Stimulated activated naive B cell treated with anti-CD40 and anti-IgM and Interleukin-4, amounts not matched to agents 10 μg/mL and 1 μg/mL and 100 μg/mL, for 72 hours (primary cell): ENCODE results near the gene NPEPPS.

Experiments
- ATAC-seq, 2 donors: fragments of 150-1000 bp; cut with Tn5 transposase; replicated peaks; 2 replicates each; pipeline ENCODE4 v1.10.0; 2021; ENCODE audit warnings: moderate library complexity in 1 of 2
- DNase-seq: peaks from one replicate; pipeline ENCODE4 v3.0.0; 2021
- H3K27ac Mint-ChIP-seq: one replicate; pipeline ENCODE4 v1.8.0; 2022; ENCODE audit warnings: mild to moderate bottlenecking, mixed read lengths
- H3K27me3 Mint-ChIP-seq, 2 donors: one replicate each; pipeline ENCODE4 v1.8.0; 2022; ENCODE audit warnings: mixed read lengths in 2 of 2
- H3K36me3 Mint-ChIP-seq, 2 donors: one replicate each; pipeline ENCODE4 v1.8.0; 2022; ENCODE audit warnings: mixed read lengths in 2 of 2, mild to moderate bottlenecking in 1 of 2
- H3K4me1 Mint-ChIP-seq, 2 donors: one replicate each; pipeline ENCODE4 v1.8.0; 2022; ENCODE audit warnings: mixed read lengths in 2 of 2, mild to moderate bottlenecking in 1 of 2
- H3K4me3 Mint-ChIP-seq, 2 donors: one replicate each; pipeline ENCODE4 v1.8.0; 2022; ENCODE audit warnings: mild to moderate bottlenecking in 2 of 2, mixed read lengths in 2 of 2, moderate library complexity in 1 of 2
- H3K9me3 Mint-ChIP-seq, 2 donors: one replicate each; pipeline ENCODE4 v1.8.0; 2022; ENCODE audit warnings: mixed read lengths in 2 of 2, mild to moderate bottlenecking in 1 of 2

The NPEPPS gene

GRCh38 chr17:47650525-47651522 is 119.9 kb downstream of the NPEPPS start:
- H3K36me3 Mint-ChIP-seq, result peaks cover 26 to 47% of the 10 kb centered on the region in 2 donors
- H3K4me3 Mint-ChIP-seq, result peak overlapping the region; percentile 93 to 99
- peaks cover 19 to 60% of the 10 kb centered on the region in 2 donors for H3K4me1 Mint-ChIP-seq
- DNase-seq (peak; percentile 96), ATAC-seq (peak; percentile 62 to 68)
- peak overlapping the region; percentile 99 for H3K27ac Mint-ChIP-seq
- H3K9me3 Mint-ChIP-seq, result no peaks in the 10 kb centered on the region
- H3K27me3 Mint-ChIP-seq, result no peaks in the 10 kb centered on the region

- Mint-ChIP-seq H3K36me3 (peaks cover 30 to 53% of the 10 kb centered on the region in 2 donors), H3K27me3 (no peaks in the 10 kb centered on the region), H3K4me1 (peaks cover 22 to 68% of the 10 kb centered on the region in 2 donors), H3K4me3 (peak overlapping the region; percentile 93 to 99), H3K27ac (no peak overlapping the region), H3K9me3 (no peaks in the 10 kb centered on the region)
- DNase-seq (no peak), ATAC-seq (no peak)
These were observed 120.8 kb downstream of the NPEPPS start for GRCh38 chr17:47651704-47652103.

GRCh38 chr17:47652570-47652969 is 121.7 kb downstream of the NPEPPS start:
- ATAC-seq (no peak), DNase-seq (no peak)
- Mint-ChIP-seq H3K36me3 (peaks cover 31 to 57% of the 10 kb centered on the region in 2 donors), H3K4me1 (peaks cover 22 to 69% of the 10 kb centered on the region in 2 donors), H3K27me3 (no peaks in the 10 kb centered on the region), H3K9me3 (no peaks in the 10 kb centered on the region), H3K27ac (peak overlapping the region; percentile 14), H3K4me3 (peak overlapping the region; percentile 25 to 56)

- ATAC-seq (no peak), DNase-seq (no peak)
- Mint-ChIP-seq H3K9me3 (no peaks in the 10 kb centered on the region), H3K36me3 (peaks cover 33 to 62% of the 10 kb centered on the region in 2 donors), H3K27ac (peak overlapping the region; percentile 77), H3K4me3 (peak overlapping the region; percentile 59 to 68), H3K27me3 (no peaks in the 10 kb centered on the region), H3K4me1 (peaks cover 24 to 68% of the 10 kb centered on the region in 2 donors)
These were observed 122.5 kb downstream of the NPEPPS start for GRCh38 chr17:47653442-47653841.

DNA sequence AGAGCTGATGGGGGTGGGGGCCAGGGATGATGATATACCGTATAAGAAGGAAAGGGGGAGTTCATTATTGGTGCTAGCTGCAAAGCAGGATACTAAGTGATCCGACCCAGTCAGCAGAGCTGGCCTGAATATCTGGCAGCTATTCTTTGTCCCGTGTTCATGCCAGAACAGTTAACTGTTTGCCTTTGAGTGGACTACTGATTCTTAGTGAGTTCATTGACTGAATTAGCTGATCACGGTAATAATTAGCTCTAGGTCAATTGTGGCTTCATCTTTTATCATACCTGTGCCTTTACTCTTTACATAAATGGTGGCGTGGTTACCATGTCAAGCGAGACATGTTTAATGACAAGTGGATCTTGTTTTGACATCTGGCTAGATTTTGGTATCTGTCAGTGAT is 124.1 kb downstream of the NPEPPS start:
- Mint-ChIP-seq H3K36me3 (peaks cover 36 to 61% of the 10 kb centered on the region in 2 donors), H3K9me3 (no peaks in the 10 kb centered on the region), H3K4me1 (peaks cover 22 to 67% of the 10 kb centered on the region in 2 donors), H3K27ac (no peak overlapping the region), H3K4me3 (no peak overlapping the region), H3K27me3 (no peaks in the 10 kb centered on the region)
- DNase-seq (no peak), ATAC-seq (no peak)

GRCh38 chr17:47660064-47660492 is 129.2 kb downstream of the NPEPPS start:
- Mint-ChIP-seq H3K27ac (peak overlapping the region; percentile 77), H3K4me3 (peak overlapping the region; percentile 46 to 60), H3K27me3 (no peaks in the 10 kb centered on the region), H3K36me3 (peaks cover 33 to 42% of the 10 kb centered on the region in 2 donors), H3K4me1 (peaks cover 22 to 68% of the 10 kb centered on the region in 2 donors), H3K9me3 (no peaks in the 10 kb centered on the region)
- ATAC-seq (peak; percentile 80 to 85), DNase-seq (no peak)

DNA sequence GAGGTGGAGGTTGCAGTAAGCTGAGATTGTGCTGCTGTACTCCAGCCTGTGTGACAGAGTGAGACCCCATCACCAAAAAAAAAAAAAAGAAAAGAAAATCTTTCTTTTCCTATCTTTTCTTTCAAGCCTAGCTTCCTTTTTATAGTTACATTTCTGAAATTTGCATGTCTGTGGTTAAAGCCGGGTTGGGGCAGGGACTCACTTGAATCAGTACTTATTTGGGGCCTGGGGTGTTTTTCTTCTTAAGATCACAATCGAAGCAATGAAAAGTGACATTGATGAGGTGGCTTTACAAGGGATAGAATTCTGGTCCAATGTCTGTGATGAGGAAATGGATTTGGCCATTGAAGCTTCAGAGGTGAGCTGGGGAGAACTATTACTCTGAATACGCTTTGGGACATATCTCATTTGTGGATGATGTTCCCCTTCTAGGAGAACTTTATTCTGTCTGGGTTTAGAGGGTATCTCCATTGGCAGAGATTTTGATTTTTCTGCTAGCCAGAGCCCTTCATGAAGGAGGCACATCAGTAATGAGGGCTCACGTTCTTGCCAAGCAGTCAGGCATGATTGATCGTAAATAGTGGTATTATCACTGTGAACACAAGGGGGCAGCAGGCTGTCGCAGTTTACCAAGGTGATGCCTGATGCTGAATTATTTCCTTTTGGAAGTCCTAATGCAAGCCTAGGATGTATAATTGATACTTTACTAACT is 133.2 kb downstream of the NPEPPS start:
- no peaks in the 10 kb centered on the region for H3K27me3 Mint-ChIP-seq
- H3K4me3 Mint-ChIP-seq, result peak overlapping the region; percentile 36 to 54
- H3K27ac Mint-ChIP-seq, result peak overlapping the region; percentile 76
- H3K36me3 Mint-ChIP-seq, result peaks cover 28 to 34% of the 10 kb centered on the region in 2 donors
- H3K4me1 Mint-ChIP-seq, result peaks cover 16 to 38% of the 10 kb centered on the region in 2 donors
- DNase-seq (peak; percentile 43), ATAC-seq (peak; percentile 73 to 82)
- no peaks in the 10 kb centered on the region for H3K9me3 Mint-ChIP-seq

DNA sequence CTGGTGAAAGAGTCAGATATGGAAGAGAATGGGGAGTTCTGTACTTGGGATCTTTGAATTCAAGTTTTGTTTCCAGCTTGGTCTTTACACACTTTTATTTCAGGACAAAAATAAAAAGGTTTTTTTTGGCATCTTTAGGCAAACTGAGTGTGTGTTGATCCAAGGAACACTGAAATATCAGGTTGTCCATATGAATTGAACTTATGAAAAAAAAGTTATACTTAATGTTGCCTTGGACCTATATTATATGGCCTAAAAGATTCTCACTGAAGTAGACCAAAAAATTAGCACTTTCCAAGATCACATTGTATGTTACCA is 133.7 kb downstream of the NPEPPS start:
- Mint-ChIP-seq H3K27ac (no peak overlapping the region), H3K9me3 (no peaks in the 10 kb centered on the region), H3K27me3 (no peaks in the 10 kb centered on the region), H3K4me3 (peak overlapping the region in 1 of 2 donors; percentile 54), H3K4me1 (peaks cover 15 to 34% of the 10 kb centered on the region in 2 donors), H3K36me3 (peaks cover 29 to 34% of the 10 kb centered on the region in 2 donors)
- ATAC-seq, result no peak
- DNase-seq, result no peak

DNA sequence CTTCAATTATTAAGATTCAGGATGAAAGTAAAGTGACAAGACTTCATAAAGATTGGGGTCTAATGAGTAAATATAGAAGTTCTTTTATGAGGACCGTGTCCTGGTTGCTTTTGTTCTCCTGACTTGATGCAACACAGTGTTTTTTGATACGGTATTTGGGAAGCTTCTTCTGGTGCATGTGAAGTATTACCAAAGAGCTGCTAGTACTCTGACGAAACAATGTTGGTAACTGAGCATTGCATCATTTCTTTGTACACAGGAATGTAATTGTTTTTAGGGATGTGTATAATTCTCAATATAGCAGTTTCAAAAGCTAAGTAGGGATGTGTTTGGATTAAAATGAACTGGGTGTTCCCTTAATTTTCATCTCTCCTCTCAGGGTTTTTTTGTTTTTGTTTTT is 134.7 kb downstream of the NPEPPS start:
- Mint-ChIP-seq H3K4me3 (no peak overlapping the region), H3K4me1 (peaks cover 17 to 32% of the 10 kb centered on the region in 2 donors), H3K27me3 (no peaks in the 10 kb centered on the region), H3K36me3 (peaks cover 37 to 40% of the 10 kb centered on the region in 2 donors), H3K9me3 (no peaks in the 10 kb centered on the region), H3K27ac (no peak overlapping the region)
- ATAC-seq, result no peak
- no peak for DNase-seq

GRCh38 chr17:47669081-47669480 is 138.2 kb downstream of the NPEPPS start:
- peaks cover 10 to 13% of the 10 kb centered on the region in 2 donors for H3K4me1 Mint-ChIP-seq
- H3K27me3 Mint-ChIP-seq, result no peaks in the 10 kb centered on the region
- ATAC-seq (no peak), DNase-seq (no peak)
- H3K4me3 Mint-ChIP-seq, result no peak overlapping the region
- H3K36me3 Mint-ChIP-seq, result peaks cover 40 to 44% of the 10 kb centered on the region in 2 donors
- no peak overlapping the region for H3K27ac Mint-ChIP-seq
- no peaks in the 10 kb centered on the region for H3K9me3 Mint-ChIP-seq

DNA sequence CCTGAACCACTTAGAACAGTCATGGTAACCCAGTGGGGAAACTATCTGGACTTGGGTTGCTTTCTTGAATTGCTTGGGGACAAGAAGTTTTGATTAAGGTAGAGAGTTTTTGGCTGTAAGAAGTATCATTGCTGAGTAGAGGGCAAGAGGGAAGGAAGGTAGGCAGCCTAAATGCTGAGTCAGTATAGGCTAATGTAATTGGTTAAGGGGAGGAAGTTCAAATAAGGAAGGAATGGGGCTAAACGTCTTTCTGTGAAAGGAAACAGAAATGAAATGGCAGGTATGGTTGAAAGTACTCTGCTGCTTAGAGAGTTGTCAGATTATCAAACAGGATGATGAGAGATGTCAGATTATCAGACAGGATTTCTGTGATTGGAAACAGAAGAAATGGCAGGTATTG is 139.2 kb downstream of the NPEPPS start:
- DNase-seq, result no peak
- no peaks in the 10 kb centered on the region for H3K9me3 Mint-ChIP-seq
- peaks cover 7% of the 10 kb centered on the region in 2 donors for H3K4me1 Mint-ChIP-seq
- peaks cover 38 to 49% of the 10 kb centered on the region in 2 donors for H3K36me3 Mint-ChIP-seq
- no peak overlapping the region for H3K4me3 Mint-ChIP-seq
- H3K27me3 Mint-ChIP-seq, result no peaks in the 10 kb centered on the region
- no peak for ATAC-seq
- H3K27ac Mint-ChIP-seq, result peak overlapping the region; percentile 16
